RWPE2 (cell line): ENCODE measurements around the gene SMURF1.

Experiments
- ATAC-seq: fragments of 200-7000 bp; cut with Tn5 transposase; 3 replicates; pipeline ENCODE4 v1.9.1; 2021; ENCODE audit warnings: low read depth
- DNase-seq: peaks from one replicate; pipeline ENCODE4 v3.0.0-alpha.2; 2020; ENCODE audit warnings: low spot score
- H3K27ac ChIP-seq: fragments of 450-650 bp; 2 replicates; pipeline ENCODE4 v1.5.1; 2017; ENCODE audit warnings: mild to moderate bottlenecking; ENCODE audit not compliant: poor library complexity, severe bottlenecking
- H3K27me3 ChIP-seq: fragments of 250-450 bp; sonication (Bioruptor Pico); 2 replicates; pipeline ENCODE4 v1.5.1; 2021; ENCODE audit warnings: mild to moderate bottlenecking, moderate library complexity; ENCODE audit not compliant: insufficient read depth, poor library complexity, severe bottlenecking
- H3K36me3 ChIP-seq: fragments of 250-450 bp; sonication (Bioruptor Pico); 2 replicates; pipeline ENCODE4 v1.5.1; 2020; ENCODE audit warnings: low read depth, mild to moderate bottlenecking, moderate library complexity
- H3K4me1 ChIP-seq: fragments of 250-450 bp; sonication (Bioruptor Pico); 2 replicates; pipeline ENCODE4 v1.5.1; 2021; ENCODE audit warnings: mild to moderate bottlenecking, moderate library complexity; ENCODE audit not compliant: insufficient read depth, poor library complexity, severe bottlenecking
- H3K4me3 ChIP-seq: fragments of 250-450 bp; sonication (Bioruptor Pico); 2 replicates; pipeline ENCODE4 v1.5.1; 2021; ENCODE audit warnings: mild to moderate bottlenecking, moderate library complexity; ENCODE audit not compliant: severe bottlenecking
- H3K9me3 ChIP-seq: fragments of 250-450 bp; sonication (Bioruptor Pico); 2 replicates; pipeline ENCODE4 v1.5.1; 2021; ENCODE audit warnings: mild to moderate bottlenecking, moderate library complexity; ENCODE audit not compliant: severe bottlenecking
- CTCF ChIP-seq: fragments of 450-650 bp; IDR thresholded peaks from one replicate; pipeline ENCODE4 v1.5.1; 2017; ENCODE audit warnings: mild to moderate bottlenecking, moderate library complexity; ENCODE audit not compliant: poor library complexity, severe bottlenecking

Gene SMURF1

DNA sequence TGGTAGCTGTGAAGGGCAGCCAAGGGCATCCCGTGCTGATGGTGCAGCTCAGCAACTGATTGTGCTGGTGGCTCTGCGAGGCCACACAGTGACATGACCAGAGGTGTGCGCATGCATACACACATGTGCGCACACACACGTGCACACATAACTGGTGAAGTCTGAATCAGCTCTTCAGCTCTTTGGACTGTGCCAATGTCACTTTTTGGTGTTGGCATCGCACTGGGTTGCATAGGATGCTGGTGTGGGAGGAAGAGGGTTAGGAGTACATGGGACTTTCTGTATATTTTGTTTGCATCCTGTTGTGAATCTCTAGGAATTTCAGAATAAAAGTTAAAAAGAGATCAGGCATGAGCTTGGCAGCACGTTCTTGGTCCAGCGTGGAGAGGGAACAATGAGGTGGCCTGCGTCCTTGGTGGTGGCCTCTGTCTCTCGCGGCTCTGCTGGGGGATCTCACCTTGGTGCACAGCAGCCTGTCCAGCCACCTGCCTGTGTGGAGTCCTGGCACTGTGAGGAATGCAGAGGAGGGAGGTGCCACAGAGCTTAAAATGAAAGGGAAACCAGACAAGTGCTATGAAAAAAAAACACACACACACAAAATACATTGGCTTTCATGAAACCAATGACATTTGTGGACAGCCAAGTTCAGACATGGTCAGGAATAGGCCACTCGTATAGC is 141.6 kb downstream of the SMURF1 start:
- no peak for TF ChIP-seq CTCF
- H3K27ac ChIP-seq: no peak overlapping the region
- H3K27me3 ChIP-seq: no peaks in the 10 kb centered on the region
- DNase-seq: no peak
- H3K4me1 ChIP-seq: no peaks in the 10 kb centered on the region
- H3K36me3 ChIP-seq: peaks cover 55% of the 10 kb centered on the region
- no peak overlapping the region for H3K4me3 ChIP-seq
- no peaks in the 10 kb centered on the region for H3K9me3 ChIP-seq
- no peak for ATAC-seq

DNA sequence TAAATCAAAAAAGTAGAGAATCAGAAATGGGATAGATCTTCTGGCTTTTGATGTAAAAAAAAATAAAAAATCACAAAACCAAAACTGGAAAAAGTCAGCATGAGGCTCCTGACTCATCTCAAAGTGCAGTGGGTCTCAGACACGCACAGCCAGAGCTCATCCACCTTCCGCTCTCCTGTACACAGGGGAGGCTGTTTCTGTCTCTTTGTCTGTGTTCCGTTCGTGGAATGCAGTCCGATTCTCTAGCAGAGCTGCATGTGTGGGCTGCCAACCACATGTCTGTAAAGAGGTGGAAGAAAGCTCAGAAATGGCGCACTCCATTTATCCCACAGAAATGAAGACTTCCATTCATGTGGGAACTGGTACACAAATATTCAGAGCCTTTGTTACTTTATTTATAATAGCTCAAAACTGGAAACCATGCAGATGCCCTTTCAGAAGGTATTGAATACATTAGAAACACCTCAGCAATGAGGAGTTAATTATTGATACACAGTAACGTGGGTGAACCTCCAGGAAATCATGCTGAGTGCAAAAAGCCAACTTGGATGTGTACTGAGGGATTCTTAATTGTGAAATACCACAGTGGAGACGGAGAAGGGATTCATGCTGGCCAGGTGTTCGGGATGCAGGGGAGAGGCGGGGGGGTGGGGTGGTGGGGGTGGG is 142.3 kb downstream of the SMURF1 start:
- no peak overlapping the region for H3K27ac ChIP-seq
- no peaks in the 10 kb centered on the region for H3K27me3 ChIP-seq
- H3K36me3 ChIP-seq: peaks cover 56% of the 10 kb centered on the region
- ATAC-seq: no peak
- DNase-seq: no peak
- H3K9me3 ChIP-seq: no peaks in the 10 kb centered on the region
- H3K4me1 ChIP-seq: no peaks in the 10 kb centered on the region
- TF ChIP-seq CTCF: no peak
- no peak overlapping the region for H3K4me3 ChIP-seq

DNA sequence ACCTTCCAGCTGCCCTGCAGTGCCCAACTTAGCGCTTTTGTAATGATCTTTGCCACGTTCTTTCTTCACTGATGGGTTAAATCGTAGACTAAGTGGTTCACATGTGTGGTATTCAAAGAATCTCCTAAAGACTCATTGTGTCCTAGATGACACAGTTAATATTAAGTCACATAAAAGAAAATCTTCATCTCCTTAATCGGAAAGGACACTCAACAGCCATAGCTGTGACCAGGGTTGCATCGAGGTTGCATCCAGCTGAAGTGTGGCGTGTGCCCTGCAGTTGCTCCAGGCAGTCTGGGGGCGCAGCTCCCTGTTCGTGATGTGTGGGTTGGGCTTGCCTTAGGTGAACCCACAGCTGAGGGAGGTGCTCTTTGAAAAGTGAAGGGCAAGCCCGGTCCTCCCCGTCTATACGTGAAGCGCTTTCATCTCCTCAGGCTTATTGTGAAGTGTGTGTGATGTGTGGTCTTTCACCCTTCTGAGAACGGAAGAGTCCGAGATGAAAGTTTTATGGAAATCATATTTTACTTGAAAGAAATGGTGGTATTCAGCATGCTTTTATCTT is 142.9 kb downstream of the SMURF1 start:
- ATAC-seq: no peak
- no peak overlapping the region for H3K4me3 ChIP-seq
- peaks cover 59% of the 10 kb centered on the region for H3K36me3 ChIP-seq
- no peaks in the 10 kb centered on the region for H3K4me1 ChIP-seq
- TF ChIP-seq CTCF: no peak
- no peak for DNase-seq
- no peaks in the 10 kb centered on the region for H3K9me3 ChIP-seq
- H3K27me3 ChIP-seq: no peaks in the 10 kb centered on the region
- no peak overlapping the region for H3K27ac ChIP-seq

GRCh38 chr7:99000196-99000903 is 143.6 kb downstream of the SMURF1 start:
- no peak overlapping the region for H3K27ac ChIP-seq
- H3K4me1 ChIP-seq: no peaks in the 10 kb centered on the region
- no peaks in the 10 kb centered on the region for H3K9me3 ChIP-seq
- DNase-seq (no peak), ATAC-seq (no peak)
- no peak for TF ChIP-seq CTCF
- H3K36me3 ChIP-seq: peaks cover 60% of the 10 kb centered on the region
- H3K27me3 ChIP-seq: no peaks in the 10 kb centered on the region
- H3K4me3 ChIP-seq: no peak overlapping the region
